Measurements from ENCODE around the gene RPL29.

- TF ChIP-seq, protein P1, sequence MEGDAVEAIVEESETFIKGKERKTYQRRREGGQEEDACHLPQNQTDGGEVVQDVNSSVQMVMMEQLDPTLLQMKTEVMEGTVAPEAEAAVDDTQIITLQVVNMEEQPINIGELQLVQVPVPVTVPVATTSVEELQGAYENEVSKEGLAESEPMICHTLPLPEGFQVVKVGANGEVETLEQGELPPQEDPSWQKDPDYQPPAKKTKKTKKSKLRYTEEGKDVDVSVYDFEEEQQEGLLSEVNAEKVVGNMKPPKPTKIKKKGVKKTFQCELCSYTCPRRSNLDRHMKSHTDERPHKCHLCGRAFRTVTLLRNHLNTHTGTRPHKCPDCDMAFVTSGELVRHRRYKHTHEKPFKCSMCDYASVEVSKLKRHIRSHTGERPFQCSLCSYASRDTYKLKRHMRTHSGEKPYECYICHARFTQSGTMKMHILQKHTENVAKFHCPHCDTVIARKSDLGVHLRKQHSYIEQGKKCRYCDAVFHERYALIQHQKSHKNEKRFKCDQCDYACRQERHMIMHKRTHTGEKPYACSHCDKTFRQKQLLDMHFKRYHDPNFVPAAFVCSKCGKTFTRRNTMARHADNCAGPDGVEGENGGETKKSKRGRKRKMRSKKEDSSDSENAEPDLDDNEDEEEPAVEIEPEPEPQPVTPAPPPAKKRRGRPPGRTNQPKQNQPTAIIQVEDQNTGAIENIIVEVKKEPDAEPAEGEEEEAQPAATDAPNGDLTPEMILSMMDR (IDR thresholded peaks at IDR 0.05; ENCODE audit: insufficient read depth, low read length) = no peak
- TF ChIP-seq, protein P2, sequence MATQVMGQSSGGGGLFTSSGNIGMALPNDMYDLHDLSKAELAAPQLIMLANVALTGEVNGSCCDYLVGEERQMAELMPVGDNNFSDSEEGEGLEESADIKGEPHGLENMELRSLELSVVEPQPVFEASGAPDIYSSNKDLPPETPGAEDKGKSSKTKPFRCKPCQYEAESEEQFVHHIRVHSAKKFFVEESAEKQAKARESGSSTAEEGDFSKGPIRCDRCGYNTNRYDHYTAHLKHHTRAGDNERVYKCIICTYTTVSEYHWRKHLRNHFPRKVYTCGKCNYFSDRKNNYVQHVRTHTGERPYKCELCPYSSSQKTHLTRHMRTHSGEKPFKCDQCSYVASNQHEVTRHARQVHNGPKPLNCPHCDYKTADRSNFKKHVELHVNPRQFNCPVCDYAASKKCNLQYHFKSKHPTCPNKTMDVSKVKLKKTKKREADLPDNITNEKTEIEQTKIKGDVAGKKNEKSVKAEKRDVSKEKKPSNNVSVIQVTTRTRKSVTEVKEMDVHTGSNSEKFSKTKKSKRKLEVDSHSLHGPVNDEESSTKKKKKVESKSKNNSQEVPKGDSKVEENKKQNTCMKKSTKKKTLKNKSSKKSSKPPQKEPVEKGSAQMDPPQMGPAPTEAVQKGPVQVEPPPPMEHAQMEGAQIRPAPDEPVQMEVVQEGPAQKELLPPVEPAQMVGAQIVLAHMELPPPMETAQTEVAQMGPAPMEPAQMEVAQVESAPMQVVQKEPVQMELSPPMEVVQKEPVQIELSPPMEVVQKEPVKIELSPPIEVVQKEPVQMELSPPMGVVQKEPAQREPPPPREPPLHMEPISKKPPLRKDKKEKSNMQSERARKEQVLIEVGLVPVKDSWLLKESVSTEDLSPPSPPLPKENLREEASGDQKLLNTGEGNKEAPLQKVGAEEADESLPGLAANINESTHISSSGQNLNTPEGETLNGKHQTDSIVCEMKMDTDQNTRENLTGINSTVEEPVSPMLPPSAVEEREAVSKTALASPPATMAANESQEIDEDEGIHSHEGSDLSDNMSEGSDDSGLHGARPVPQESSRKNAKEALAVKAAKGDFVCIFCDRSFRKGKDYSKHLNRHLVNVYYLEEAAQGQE (IDR thresholded peaks at IDR 0.05; ENCODE audit: insufficient replicate concordance, low read depth) = no peak
- TF ChIP-seq SPI1 (IDR thresholded peaks at IDR 0.05; ENCODE audit: borderline replicate concordance, low read depth) = no peak
- no peak for TF ChIP-seq POLR2AphosphoS5 (IDR thresholded peaks at IDR 0.05; ENCODE audit: low read depth)
- no peak for TF ChIP-seq GABPA (IDR thresholded peaks at IDR 0.05; ENCODE audit: low read depth)
Observed at GRCh38 chr3:52004906-52005395, 9.3 kb upstream of the RPL29 start.

Data from HL-60 (cell line).